GM21825 (cell line): ENCODE data around the gene CDH16.

Source experiments
- ATAC-seq: cut with Tn5 transposase; IDR thresholded peaks from one replicate; pipeline ENCODE4 v1.9.1; 2021; ENCODE audit warnings: mild to moderate bottlenecking, moderate library complexity; ENCODE audit not compliant: unreplicated experiment

Gene CDH16

DNA sequence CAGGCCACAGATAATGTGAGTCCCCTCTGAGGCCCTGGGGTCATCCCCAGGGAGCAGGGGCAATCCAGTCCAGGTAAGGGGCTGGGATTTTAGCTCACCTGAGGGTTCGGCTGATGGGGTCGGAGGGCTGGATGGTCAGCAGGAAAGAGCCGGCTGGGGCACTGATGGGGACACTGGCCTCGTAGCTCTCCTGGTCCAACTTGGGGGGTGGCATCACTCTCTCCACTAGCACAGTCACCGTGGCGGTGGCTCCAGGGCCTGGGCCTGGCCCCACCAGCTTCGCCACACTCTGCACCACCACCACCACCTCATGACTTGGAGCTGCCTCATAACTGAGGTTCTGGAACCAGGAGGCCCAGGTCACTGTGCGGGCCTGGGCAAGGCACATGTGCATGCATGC is 6.9 kb downstream of the CDH16 start:
- ATAC-seq, result no peak

DNA sequence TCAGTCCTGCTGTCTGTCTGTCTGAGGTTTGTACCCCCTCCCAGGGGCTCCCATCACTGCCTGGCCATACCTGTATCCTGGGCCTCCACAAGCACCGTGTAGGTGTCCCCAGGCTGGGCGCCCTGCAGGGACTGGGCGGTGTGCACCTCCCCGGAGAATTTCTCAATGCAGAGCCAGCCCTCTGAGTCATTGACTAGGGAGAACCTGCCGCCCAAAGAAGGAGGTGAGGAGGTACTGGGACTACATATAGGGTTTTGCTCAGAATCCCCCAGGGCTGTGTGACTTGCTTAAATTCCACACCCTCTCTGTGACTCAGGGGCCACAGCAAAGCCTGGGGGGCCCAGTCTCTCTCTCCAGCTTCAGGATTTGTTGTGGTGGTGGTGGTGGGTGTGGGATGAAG is 7.6 kb downstream of the CDH16 start:
- no peak for ATAC-seq

GRCh38 chr16:66910175-66910940 is 8.3 kb downstream of the CDH16 start:
- no peak for ATAC-seq

- no peak for ATAC-seq
Measured at GRCh38 chr16:66908762-66909559, 9.7 kb downstream of the CDH16 start.

DNA sequence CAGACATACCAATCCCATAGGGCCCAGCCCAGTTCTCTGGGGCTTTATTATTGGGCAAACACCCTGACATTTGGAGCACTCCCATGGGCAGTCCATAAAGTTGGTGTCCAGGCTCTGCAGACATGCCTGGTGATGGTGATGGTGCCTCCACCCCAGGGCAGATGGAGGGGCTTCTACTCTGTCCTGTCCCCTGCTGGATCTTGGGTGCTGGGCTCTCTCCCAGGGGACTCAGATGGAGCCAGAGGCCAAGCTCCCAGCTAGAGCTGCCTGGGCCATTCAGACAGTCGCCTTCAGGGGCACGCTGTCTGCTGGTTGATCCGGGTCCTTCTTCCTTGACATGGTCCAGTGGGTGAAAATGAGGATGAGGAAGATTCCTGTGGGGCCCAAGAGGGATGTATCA is 10.6 kb downstream of the CDH16 start:
- no peak for ATAC-seq

GRCh38 chr16:66906916-66907836 is 11.5 kb downstream of the CDH16 start:
- no peak for ATAC-seq

DNA sequence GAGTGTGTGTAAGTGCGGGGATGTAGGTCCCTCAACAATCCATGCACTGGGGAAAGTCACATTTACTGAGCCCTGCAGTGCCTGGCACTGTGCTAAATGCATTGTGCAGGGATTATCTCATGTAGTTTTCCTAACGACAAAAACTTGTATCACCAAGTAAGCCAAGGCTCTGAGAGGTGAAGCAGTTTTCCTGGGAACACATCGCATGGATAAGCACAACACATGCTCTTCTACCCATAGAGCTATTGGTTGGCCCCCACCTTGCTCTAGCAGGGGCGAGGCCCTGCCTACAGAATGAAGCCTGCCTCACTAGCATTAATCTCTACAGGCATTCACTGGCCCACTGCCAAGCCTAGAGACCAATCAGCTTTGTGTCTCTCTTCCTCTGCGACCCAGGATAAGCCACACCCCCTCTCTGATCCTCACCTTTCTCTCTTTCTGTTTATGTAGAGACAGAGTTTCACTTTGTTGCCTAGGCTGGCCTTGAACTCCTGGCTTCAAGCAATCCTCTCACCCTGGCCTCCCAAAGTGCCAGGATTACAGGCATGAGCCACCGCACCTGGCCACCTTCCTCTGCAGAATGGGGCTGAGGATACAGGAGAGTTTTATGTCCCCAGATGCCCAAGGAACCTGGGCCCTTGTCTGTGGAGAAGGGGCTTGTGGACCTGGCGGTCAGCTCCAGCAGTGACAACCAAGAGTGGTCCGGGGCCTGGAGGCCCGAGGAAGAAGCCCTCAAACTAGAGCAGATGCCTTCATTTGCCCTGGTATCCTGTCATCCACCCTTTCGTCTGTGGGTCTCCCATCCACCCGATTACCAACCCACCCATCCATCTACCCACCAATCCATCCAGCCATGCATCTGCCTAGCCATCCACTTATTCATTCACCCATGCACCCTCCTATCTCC is 12.8 kb downstream of the CDH16 start:
- no peak for ATAC-seq

DNA sequence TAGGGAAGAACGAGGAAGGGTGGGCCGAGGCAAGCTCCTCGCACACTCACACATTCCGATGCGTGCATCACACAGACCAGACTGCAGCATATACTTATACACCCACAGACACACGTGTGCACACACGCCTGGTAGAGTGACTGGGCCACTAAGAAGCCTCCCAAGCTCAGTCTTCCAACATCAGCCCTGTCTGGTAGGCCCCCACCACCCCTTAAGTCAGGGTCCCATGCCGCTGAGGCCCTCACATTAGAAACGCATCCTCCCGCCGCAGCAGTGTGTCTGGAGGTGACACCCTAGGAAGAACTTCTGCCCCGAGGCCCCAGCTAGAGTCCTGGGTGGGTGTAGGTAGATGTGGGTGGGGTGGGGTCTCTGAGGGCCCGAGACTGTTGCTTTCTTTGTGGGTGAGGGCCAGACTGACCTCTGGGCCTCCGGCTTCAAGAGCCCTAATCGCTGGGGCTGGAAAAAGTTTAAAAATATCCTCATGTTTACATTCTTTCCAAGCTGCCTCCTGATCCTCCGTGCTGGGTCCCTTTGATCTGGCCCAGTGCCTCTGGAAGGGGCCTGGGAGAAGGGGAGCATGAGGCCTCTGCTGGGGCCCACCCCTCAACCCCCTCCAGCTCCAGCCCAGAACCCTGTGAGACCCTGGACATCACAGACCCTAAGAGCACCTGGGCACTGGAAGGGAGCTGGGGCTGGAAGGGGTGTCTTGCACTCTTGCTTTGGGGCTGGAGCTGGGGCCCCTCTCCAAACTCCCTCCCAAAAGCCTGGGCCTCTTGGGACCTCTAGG is 13.6 kb downstream of the CDH16 start:
- no peak for ATAC-seq

- ATAC-seq, result no peak
Measured at GRCh38 chr16:66904428-66904845, 14.2 kb downstream of the CDH16 start.

DNA sequence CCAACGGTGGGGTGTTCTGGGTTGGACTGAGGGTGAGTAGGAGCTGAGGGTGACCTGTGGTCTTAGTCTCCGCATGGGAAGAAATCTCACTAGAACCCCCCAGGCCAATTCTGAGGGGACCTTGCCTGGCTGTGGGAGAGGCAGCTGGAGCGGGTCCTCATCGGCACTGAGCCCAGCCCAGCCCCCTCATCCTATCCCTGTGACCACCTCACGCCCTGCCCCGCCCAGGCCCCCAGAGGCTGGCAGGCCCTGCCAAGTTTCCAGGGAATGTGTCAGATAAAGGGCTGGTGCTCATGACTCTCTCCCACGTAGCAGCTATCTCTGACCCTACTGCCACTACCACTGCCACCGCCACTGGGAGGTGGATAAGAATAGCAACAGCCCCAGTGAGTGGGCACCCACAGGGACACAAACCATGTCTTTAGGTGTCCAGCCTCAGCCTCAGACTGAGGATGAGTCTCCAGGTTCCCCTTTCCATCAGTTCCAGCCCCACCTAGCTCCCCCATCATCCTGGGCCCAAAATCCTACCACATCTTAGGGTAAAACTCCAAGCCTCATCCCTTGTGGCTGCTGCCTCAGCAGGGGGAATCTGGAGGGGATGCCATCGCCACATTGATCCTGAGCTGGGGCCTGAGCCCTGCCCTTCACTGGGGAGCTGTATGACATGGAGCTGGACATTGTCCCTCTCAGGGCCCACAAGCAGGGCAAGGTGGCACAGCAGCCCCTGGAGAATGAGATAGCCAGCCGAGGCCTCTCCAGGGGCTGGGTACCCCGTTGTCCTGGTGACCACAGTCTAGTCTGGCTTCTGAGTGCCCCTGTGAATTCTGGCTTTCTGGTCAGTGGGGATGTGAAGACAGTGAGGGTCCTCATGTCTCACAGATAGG is 14.9 kb downstream of the CDH16 start:
- ATAC-seq, result no peak

GRCh38 chr16:66902648-66903543 is 15.8 kb downstream of the CDH16 start:
- ATAC-seq, result no peak

- ATAC-seq, result no peak
Measured at GRCh38 chr16:66901626-66902025, 17.1 kb downstream of the CDH16 start.

GRCh38 chr16:66900721-66901441 is 17.8 kb downstream of the CDH16 start:
- ATAC-seq, result no peak

- no peak for ATAC-seq
Measured at GRCh38 chr16:66899945-66900710, 18.6 kb downstream of the CDH16 start.

DNA sequence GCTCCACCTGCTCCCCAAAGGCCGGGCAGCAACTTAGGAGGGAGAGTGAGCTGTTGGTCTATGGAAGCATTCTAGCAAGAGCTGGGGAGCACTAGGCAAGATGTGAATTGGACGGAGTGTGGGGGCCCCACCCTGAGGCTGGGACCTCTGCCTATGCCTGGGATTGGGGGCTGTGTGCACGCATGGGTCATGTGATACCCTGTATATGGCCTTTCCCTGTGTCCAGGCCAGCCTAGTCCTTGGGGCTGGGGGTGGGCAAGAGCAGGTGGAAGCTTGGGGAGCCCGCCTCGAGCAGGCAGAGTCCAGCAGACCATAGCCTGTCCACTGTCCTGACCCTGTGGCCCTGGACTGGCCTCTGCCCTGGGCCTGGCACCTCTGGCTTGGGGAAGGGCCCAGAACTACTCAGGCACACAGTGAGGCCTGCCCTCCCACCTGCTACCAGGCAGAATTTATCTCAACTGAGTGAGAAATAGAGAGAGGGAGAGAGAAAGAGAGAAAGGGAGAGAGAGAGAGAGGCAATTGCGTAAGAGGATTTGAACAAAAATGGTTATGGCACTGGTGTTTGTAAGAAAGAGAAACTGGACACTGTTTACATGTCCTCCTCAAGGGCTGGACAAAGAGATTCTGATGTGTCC is 19.3 kb downstream of the CDH16 start:
- no peak for ATAC-seq

GRCh38 chr16:66898933-66899309 is 19.8 kb downstream of the CDH16 start:
- no peak for ATAC-seq
